MM.1S (cell line): ENCODE results near the gene TPK1.

Source experiments
- DNase-seq: peaks from one replicate; pipeline ENCODE4 v3.0.0-alpha.2; 2015
- H2AFZ ChIP-seq: fragments of 300-600 bp; sonication (generic); 2 replicates; pipeline ENCODE4 v1.6.0; 2016; ENCODE audit warnings: antibody characterized with exemption, low read length
- H3F3A ChIP-seq: fragments of 300-600 bp; sonication (generic); 2 replicates; pipeline ENCODE4 v1.6.1; 2016; ENCODE audit warnings: mild to moderate bottlenecking, antibody characterized with exemption, low read length, moderate library complexity, mixed read lengths; ENCODE audit not compliant: insufficient read depth
- H3K27ac ChIP-seq: fragments of 300-600 bp; sonication (generic); 2 replicates; pipeline ENCODE4 v1.5.1; 2016; ENCODE audit warnings: mild to moderate bottlenecking, low read length
- H3K27me3 ChIP-seq: fragments of 300-600 bp; sonication (generic); replicated peaks from 2 replicates; pipeline ENCODE4 v1.6.0; 2016; ENCODE audit warnings: low read length; ENCODE audit not compliant: insufficient read depth
- H3K36me3 ChIP-seq: fragments of 300-600 bp; sonication (generic); replicated peaks from 2 replicates; pipeline ENCODE4 v1.6.1; 2016; ENCODE audit warnings: mild to moderate bottlenecking, low read length, mixed read lengths; ENCODE audit not compliant: insufficient read depth
- H3K4me1 ChIP-seq: fragments of 300-600 bp; sonication (generic); 2 replicates; pipeline ENCODE4 v1.6.1; 2016; ENCODE audit warnings: low read length, mixed read lengths
- H3K4me2 ChIP-seq: fragments of 300-600 bp; sonication (generic); 2 replicates; pipeline ENCODE4 v1.6.0; 2016; ENCODE audit warnings: low read depth, low read length
- H3K4me3 ChIP-seq: fragments of 300-600 bp; sonication (generic); 2 replicates; pipeline ENCODE4 v1.5.1; 2016; ENCODE audit warnings: low read length, mixed read lengths
- H3K79me2 ChIP-seq: fragments of 300-600 bp; sonication (generic); 2 replicates; pipeline ENCODE4 v1.6.1; 2016; ENCODE audit warnings: mixed run types, low read length, mixed read lengths
- H3K9ac ChIP-seq: fragments of 300-600 bp; sonication (generic); 2 replicates; pipeline ENCODE4 v1.6.1; 2016; ENCODE audit warnings: low read length, mixed read lengths
- H3K9me2 ChIP-seq: fragments of 300-600 bp; sonication (generic); replicated peaks from 2 replicates; pipeline ENCODE4 v1.6.1; 2016; ENCODE audit warnings: mild to moderate bottlenecking, low read length, mixed read lengths; ENCODE audit not compliant: insufficient read depth
- H3K9me3 ChIP-seq: fragments of 300-600 bp; sonication (generic); replicated peaks from 2 replicates; pipeline ENCODE4 v1.6.1; 2016; ENCODE audit warnings: mild to moderate bottlenecking, low read length, mixed read lengths; ENCODE audit not compliant: insufficient read depth
- H4K20me1 ChIP-seq: fragments of 300-600 bp; sonication (generic); 2 replicates; pipeline ENCODE4 v1.6.1; 2016; ENCODE audit warnings: mild to moderate bottlenecking, low read length, moderate library complexity, mixed read lengths; ENCODE audit not compliant: insufficient read depth
- CTCF ChIP-seq: fragments of 300-600 bp; sonication (generic); IDR thresholded peaks from 2 replicates; pipeline ENCODE4 v1.5.1; 2016; ENCODE audit warnings: antibody characterized with exemption, low read length, mixed read lengths
- EZH2 ChIP-seq: fragments of 300-600 bp; sonication (generic); optimal IDR thresholded peaks from 2 replicates; pipeline ENCODE3; 2017; ENCODE audit warnings: low read depth, mild to moderate bottlenecking, antibody characterized with exemption, low read length, mixed read lengths
- EZH2phosphoT487 ChIP-seq: fragments of 300-600 bp; sonication (generic); IDR thresholded peaks from 2 replicates; pipeline ENCODE4 v1.6.1; 2018; ENCODE audit warnings: antibody characterized with exemption, low read length

The TPK1 gene

GRCh38 chr7:144500225-144500624 is 335.6 kb downstream of the TPK1 start:
- H3K27ac ChIP-seq = no peak overlapping the region
- no peaks in the 10 kb centered on the region for H3K9me2 ChIP-seq
- no peaks in the 10 kb centered on the region for H3F3A ChIP-seq
- H3K79me2 ChIP-seq = no peaks in the 10 kb centered on the region
- H3K4me1 ChIP-seq = peaks cover 5% of the 10 kb centered on the region; the same call in 1 of the 2 replicates
- no peaks in the 10 kb centered on the region for H4K20me1 ChIP-seq
- no peaks in the 10 kb centered on the region for H3K9me3 ChIP-seq
- DNase-seq = no peak
- no peak overlapping the region for H2AFZ ChIP-seq
- H3K4me3 ChIP-seq = no peak overlapping the region
- no peak for TF ChIP-seq EZH2phosphoT487
- TF ChIP-seq EZH2 = no peak
- no peak for TF ChIP-seq CTCF
- H3K4me2 ChIP-seq = no peak overlapping the region
- H3K27me3 ChIP-seq = no peaks in the 10 kb centered on the region
- no peaks in the 10 kb centered on the region for H3K36me3 ChIP-seq
- no peak overlapping the region for H3K9ac ChIP-seq

- H3K36me3 ChIP-seq = no peaks in the 10 kb centered on the region
- H3K4me2 ChIP-seq = no peak overlapping the region
- H3F3A ChIP-seq = no peaks in the 10 kb centered on the region
- H3K9me3 ChIP-seq = no peaks in the 10 kb centered on the region
- H2AFZ ChIP-seq = no peak overlapping the region
- no peak overlapping the region for H3K27ac ChIP-seq
- no peaks in the 10 kb centered on the region for H3K79me2 ChIP-seq
- H4K20me1 ChIP-seq = no peaks in the 10 kb centered on the region
- DNase-seq = no peak
- H3K27me3 ChIP-seq = no peaks in the 10 kb centered on the region
- H3K4me1 ChIP-seq = peaks cover 5% of the 10 kb centered on the region; the same call in 1 of the 2 replicates
- no peak overlapping the region for H3K9ac ChIP-seq
- no peak overlapping the region for H3K4me3 ChIP-seq
- TF ChIP-seq EZH2 = no peak
- TF ChIP-seq CTCF = no peak
- no peak for TF ChIP-seq EZH2phosphoT487
- H3K9me2 ChIP-seq = no peaks in the 10 kb centered on the region
These were observed 338.6 kb downstream of the TPK1 start for GRCh38 chr7:144497282-144497681.

GRCh38 chr7:144494355-144494754 is 341.5 kb downstream of the TPK1 start:
- peaks cover 11% of the 10 kb centered on the region for H3K4me1 ChIP-seq
- no peaks in the 10 kb centered on the region for H3K79me2 ChIP-seq
- TF ChIP-seq EZH2phosphoT487 = no peak

GRCh38 chr7:144489504-144489903 is 346.3 kb downstream of the TPK1 start:
- H3K9me3 ChIP-seq = no peaks in the 10 kb centered on the region
- H3K4me3 ChIP-seq = no peak overlapping the region
- no peaks in the 10 kb centered on the region for H3K79me2 ChIP-seq
- no peaks in the 10 kb centered on the region for H3K27me3 ChIP-seq
- H3F3A ChIP-seq = no peaks in the 10 kb centered on the region; the same call in 1 of the 2 replicates
- no peak overlapping the region for H3K9ac ChIP-seq
- H3K36me3 ChIP-seq = no peaks in the 10 kb centered on the region
- TF ChIP-seq CTCF (no peak), EZH2 (no peak), EZH2phosphoT487 (no peak)
- no peaks in the 10 kb centered on the region for H4K20me1 ChIP-seq
- DNase-seq = no peak
- peaks cover 18% of the 10 kb centered on the region for H3K4me1 ChIP-seq
- peak overlapping the region; percentile 54 for H2AFZ ChIP-seq
- peak overlapping the region; percentile 24; the same call in 1 of the 2 replicates for H3K27ac ChIP-seq
- H3K9me2 ChIP-seq = no peaks in the 10 kb centered on the region
- peak overlapping the region; percentile 23; the same call in 1 of the 2 replicates for H3K4me2 ChIP-seq

More at GRCh38 chr7:144494355-144494754, 341.5 kb downstream of the TPK1 start:
- H3K27me3 ChIP-seq = no peaks in the 10 kb centered on the region
- no peaks in the 10 kb centered on the region; the same call in 1 of the 2 replicates for H3F3A ChIP-seq
- H2AFZ ChIP-seq = no peak overlapping the region
- H3K9ac ChIP-seq = no peak overlapping the region
- H4K20me1 ChIP-seq = no peaks in the 10 kb centered on the region
- no peaks in the 10 kb centered on the region for H3K36me3 ChIP-seq
- no peak overlapping the region for H3K4me3 ChIP-seq
- no peak for DNase-seq
- no peaks in the 10 kb centered on the region for H3K9me2 ChIP-seq
- H3K9me3 ChIP-seq = no peaks in the 10 kb centered on the region
- no peak overlapping the region for H3K27ac ChIP-seq
- no peak overlapping the region for H3K4me2 ChIP-seq
